Progenitor cell of endocrine pancreas (in vitro differentiated cells): ENCODE data around the gene EPS8L3. TPM values are rescaled to one million over a fixed set of nuclear protein-coding genes. Genes with fewer than 3 reads are reported as not detected.

Experiments
- DNase-seq: peaks from one replicate; pipeline ENCODE4 v3.0.0; 2021; ENCODE audit warnings: low spot score; ENCODE audit not compliant: unreplicated experiment
- H3K27ac Mint-ChIP-seq: 2 replicates; pipeline ENCODE4 v1.8.0; 2021; ENCODE audit warnings: mild to moderate bottlenecking, moderate library complexity, mixed read lengths
- H3K27me3 Mint-ChIP-seq: 2 replicates; pipeline ENCODE4 v1.8.0; 2021; ENCODE audit warnings: mixed read lengths
- H3K36me3 Mint-ChIP-seq: 2 replicates; pipeline ENCODE4 v1.8.0; 2022; ENCODE audit warnings: mixed read lengths; ENCODE audit not compliant: insufficient read depth
- H3K4me1 Mint-ChIP-seq: 2 replicates; pipeline ENCODE4 v1.8.0; 2021; ENCODE audit warnings: low read depth, mixed read lengths
- H3K4me3 Mint-ChIP-seq: 2 replicates; pipeline ENCODE4 v1.8.0; 2021; ENCODE audit warnings: low read depth, mild to moderate bottlenecking, moderate library complexity, mixed read lengths
- H3K9me3 Mint-ChIP-seq: 2 replicates; pipeline ENCODE4 v1.8.0; 2021; ENCODE audit warnings: low read depth, mixed read lengths
- total RNA-seq: library from RNA; stranded (reverse); gene quantifications from 2 replicates; pipeline ENCODE4 v1.2.1, GENCODE V29; 2021
- TF ChIP-seq, protein P1 (sequence below): fragments of 200-600 bp; sonication (generic); IDR thresholded peaks from one replicate; pipeline ENCODE4 v1.5.0; 2021; ENCODE audit warnings: antibody characterized with exemption, mild to moderate bottlenecking; ENCODE audit not compliant: unreplicated experiment

The EPS8L3 gene
- total RNA-seq, 1 donor from 2014 or later = 9.5 TPM

DNA sequence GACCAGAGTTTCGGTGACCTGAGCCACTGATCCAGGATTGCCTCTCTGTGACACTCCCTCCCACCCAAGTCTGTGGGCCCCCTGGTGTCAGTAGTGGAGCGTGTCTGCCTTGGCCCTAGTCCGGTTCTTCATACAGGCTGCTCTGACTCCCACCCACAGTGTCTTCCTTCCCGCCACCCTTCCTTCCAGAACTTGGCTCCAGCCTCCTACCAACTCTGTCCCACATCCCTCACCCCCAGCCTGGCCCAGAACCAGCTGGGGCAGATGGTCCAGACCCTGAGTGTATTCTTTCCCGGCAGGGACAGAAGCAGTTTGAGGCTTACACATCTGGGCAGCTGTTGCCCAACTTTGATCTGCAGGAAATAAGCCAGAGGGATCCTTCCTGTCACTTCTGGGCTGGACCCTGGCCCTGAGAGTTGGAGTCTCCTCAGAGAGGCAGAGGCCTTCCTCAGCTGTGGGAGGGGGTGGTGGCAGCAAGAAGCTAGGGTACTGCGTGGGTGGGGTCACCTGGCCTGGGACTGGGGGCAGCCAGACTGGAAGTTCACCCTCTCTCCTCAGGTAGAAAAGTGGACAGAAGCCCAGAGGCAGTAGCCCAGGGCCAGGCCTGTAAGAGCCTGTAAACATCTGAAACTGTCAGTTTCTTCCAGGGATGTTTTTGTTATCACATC, 43.1 kb upstream of the EPS8L3 start:
- DNase-seq = no peak
- Mint-ChIP-seq H3K36me3 (no peaks in the 10 kb centered on the region), H3K27ac (peak overlapping the region; percentile 37), H3K4me3 (no peak overlapping the region), H3K9me3 (no peaks in the 10 kb centered on the region), H3K4me1 (no peaks in the 10 kb centered on the region), H3K27me3 (no peaks in the 10 kb centered on the region)
- TF ChIP-seq, protein P1, sequence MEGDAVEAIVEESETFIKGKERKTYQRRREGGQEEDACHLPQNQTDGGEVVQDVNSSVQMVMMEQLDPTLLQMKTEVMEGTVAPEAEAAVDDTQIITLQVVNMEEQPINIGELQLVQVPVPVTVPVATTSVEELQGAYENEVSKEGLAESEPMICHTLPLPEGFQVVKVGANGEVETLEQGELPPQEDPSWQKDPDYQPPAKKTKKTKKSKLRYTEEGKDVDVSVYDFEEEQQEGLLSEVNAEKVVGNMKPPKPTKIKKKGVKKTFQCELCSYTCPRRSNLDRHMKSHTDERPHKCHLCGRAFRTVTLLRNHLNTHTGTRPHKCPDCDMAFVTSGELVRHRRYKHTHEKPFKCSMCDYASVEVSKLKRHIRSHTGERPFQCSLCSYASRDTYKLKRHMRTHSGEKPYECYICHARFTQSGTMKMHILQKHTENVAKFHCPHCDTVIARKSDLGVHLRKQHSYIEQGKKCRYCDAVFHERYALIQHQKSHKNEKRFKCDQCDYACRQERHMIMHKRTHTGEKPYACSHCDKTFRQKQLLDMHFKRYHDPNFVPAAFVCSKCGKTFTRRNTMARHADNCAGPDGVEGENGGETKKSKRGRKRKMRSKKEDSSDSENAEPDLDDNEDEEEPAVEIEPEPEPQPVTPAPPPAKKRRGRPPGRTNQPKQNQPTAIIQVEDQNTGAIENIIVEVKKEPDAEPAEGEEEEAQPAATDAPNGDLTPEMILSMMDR = no peak

DNA sequence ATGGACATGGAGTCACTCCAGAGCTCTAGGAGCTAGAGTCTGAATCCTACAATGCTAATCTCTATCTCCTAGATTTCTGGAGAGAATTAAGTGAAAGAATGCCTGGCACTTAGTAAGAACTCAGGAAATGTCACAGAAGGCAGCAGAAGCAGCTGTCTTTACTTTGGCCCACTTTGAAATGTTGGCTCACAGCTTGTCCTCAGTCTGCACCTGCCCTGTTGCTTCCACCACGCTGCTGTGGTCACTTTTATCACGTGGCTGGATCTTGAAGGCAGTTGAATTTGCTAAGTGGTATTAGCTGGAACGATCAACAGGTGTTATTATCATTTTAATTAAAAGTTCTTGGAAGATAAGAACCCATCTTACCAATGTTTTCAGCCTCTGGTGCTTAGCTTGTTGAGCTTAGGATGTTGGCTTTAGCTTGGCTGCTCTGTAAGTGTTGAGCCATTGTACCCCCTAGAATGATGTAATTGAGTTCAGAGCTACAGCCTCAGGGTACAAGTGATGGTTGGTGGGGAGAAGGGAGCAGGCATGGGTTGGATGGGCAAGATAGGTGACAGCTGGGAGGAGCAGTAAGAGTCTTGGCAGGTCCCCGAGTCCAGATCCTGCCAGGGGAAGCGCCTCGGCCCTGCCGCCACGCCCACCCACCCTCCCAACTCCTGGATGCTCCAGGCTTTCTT, 41.9 kb upstream of the EPS8L3 start:
- H3K36me3 Mint-ChIP-seq = no peaks in the 10 kb centered on the region
- DNase-seq = no peak
- H3K9me3 Mint-ChIP-seq = no peaks in the 10 kb centered on the region
- H3K27me3 Mint-ChIP-seq = no peaks in the 10 kb centered on the region
- H3K4me1 Mint-ChIP-seq = no peaks in the 10 kb centered on the region
- TF ChIP-seq, protein P1 = no peak
- no peak overlapping the region for H3K27ac Mint-ChIP-seq
- H3K4me3 Mint-ChIP-seq = no peak overlapping the region

DNA sequence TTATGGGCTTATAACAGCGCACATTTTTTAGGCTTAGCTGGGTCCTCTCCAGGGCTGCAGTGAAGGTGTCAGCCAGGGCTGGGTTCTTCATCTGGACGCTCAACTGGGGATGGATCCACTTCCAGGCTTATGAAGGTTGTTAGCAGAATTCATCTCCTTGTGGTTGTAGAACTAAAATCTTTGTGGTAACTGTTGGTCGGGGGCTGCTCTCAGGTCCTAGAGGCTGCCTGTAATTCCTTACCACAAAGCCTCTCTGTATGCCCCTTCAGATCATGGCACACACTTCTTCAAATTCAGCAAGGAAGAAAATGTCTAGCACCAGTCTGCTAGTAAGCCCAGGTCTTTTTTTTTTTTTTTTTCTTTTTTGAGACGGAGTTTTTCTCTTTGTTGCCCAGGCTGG, 40.9 kb upstream of the EPS8L3 start:
- no peaks in the 10 kb centered on the region for H3K4me1 Mint-ChIP-seq
- H3K9me3 Mint-ChIP-seq = no peaks in the 10 kb centered on the region
- TF ChIP-seq, protein P1 = no peak
- no peak overlapping the region for H3K27ac Mint-ChIP-seq
- H3K36me3 Mint-ChIP-seq = no peaks in the 10 kb centered on the region
- H3K4me3 Mint-ChIP-seq = no peak overlapping the region
- no peak for DNase-seq
- no peaks in the 10 kb centered on the region for H3K27me3 Mint-ChIP-seq

DNA sequence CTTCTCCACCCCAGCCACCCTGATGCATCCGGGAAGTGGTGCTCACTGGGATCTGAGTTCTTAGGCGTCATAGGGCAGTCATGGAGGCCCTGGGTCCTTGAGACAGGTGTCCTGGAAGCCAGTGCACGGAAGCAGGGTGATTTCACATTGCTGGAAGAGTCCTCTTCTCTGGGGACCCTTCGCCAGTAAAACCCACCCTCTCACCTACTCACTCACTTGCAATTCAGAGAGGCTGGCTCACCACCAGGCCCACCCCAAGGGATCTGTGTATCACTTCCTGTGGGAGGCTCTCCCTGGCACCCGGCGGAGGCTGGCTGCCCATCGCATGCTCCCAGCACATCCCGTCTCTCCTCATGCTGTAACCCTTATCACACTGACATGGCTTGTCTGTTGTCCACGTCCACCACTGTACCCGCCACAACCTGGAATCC, 40.2 kb upstream of the EPS8L3 start:
- H3K4me1 Mint-ChIP-seq = no peaks in the 10 kb centered on the region
- H3K27me3 Mint-ChIP-seq = no peaks in the 10 kb centered on the region
- no peaks in the 10 kb centered on the region for H3K9me3 Mint-ChIP-seq
- H3K27ac Mint-ChIP-seq = no peak overlapping the region
- no peak for DNase-seq
- TF ChIP-seq, protein P1 = no peak
- no peaks in the 10 kb centered on the region for H3K36me3 Mint-ChIP-seq
- no peak overlapping the region for H3K4me3 Mint-ChIP-seq

DNA sequence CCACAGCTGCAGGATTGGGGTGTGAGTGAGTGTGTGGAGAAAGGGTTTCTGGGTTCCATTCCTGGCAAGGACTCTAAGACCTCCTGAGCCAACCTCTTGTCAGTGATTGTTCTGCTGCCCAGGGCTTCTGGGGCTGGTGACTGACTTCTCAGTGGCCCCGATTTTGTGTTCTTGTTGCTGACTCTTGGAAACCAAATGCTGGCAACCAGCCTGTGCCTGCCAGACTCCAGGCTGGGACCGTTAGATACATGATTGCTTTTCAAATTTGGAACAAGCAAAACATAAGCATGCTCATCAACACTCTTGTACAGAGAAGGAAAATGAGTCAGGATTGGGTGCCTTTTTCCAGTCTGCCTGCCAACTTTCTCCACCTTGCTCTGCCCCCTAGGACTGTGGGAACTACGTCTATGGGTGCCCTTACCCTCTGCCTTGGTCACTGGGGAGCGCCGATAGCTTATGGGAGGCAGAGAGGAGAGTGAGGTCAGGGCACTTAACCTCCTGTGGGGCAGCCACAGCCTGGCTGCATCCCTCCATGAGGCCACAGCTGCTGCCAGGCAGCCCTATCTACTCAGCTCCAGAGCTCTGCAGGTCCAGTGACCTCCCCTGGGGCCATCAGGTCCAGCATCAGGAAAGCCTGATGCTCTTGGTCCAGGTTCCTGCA, 39.3 kb upstream of the EPS8L3 start:
- DNase-seq = no peak
- Mint-ChIP-seq H3K36me3 (no peaks in the 10 kb centered on the region), H3K27me3 (no peaks in the 10 kb centered on the region), H3K9me3 (no peaks in the 10 kb centered on the region), H3K27ac (no peak overlapping the region), H3K4me3 (no peak overlapping the region), H3K4me1 (no peaks in the 10 kb centered on the region)
- TF ChIP-seq, protein P1 = no peak
